ENCODE data around the gene COL23A1.

The COL23A1 gene

GRCh38 chr5:178360222-178360925, 229.8 kb downstream of the COL23A1 start:
- DNase-seq (ENCODE audit: low spot score): peak; percentile 73

- DNase-seq (ENCODE audit: low spot score): no peak
Observed at GRCh38 chr5:178359738-178360137, 230.5 kb downstream of the COL23A1 start.

GRCh38 chr5:178357678-178358077, 232.5 kb downstream of the COL23A1 start:
- DNase-seq (ENCODE audit: low spot score): no peak

- DNase-seq (ENCODE audit: low spot score): no peak
Observed at GRCh38 chr5:178357121-178357521, 233.1 kb downstream of the COL23A1 start.

- DNase-seq (ENCODE audit: low spot score): peak; percentile 37
Observed at GRCh38 chr5:178356431-178356872, 233.7 kb downstream of the COL23A1 start.

- no peak for DNase-seq (ENCODE audit: low spot score)
Observed at GRCh38 chr5:178355671-178356070, 234.5 kb downstream of the COL23A1 start.

- peak; percentile 42 for DNase-seq (ENCODE audit: low spot score)
Observed at GRCh38 chr5:178353461-178353860, 236.7 kb downstream of the COL23A1 start.

- no peak for DNase-seq (ENCODE audit: low spot score)
Observed at GRCh38 chr5:178352035-178352349, 238.2 kb downstream of the COL23A1 start.

- no peak for DNase-seq (ENCODE audit: low spot score)
Observed at GRCh38 chr5:178351221-178352034, 238.8 kb downstream of the COL23A1 start.

GRCh38 chr5:178350361-178351220, 239.6 kb downstream of the COL23A1 start:
- DNase-seq (ENCODE audit: low spot score): peak; percentile 69

GRCh38 chr5:178349625-178350353, 240.4 kb downstream of the COL23A1 start:
- no peak for DNase-seq (ENCODE audit: low spot score)

- peak; percentile 34 for DNase-seq (ENCODE audit: low spot score)
Observed at GRCh38 chr5:178349075-178349511, 241.1 kb downstream of the COL23A1 start.

GRCh38 chr5:178348356-178349074, 241.7 kb downstream of the COL23A1 start:
- no peak for DNase-seq (ENCODE audit: low spot score)

- no peak for DNase-seq (ENCODE audit: low spot score)
Observed at GRCh38 chr5:178347956-178348355, 242.2 kb downstream of the COL23A1 start.

- no peak for DNase-seq (ENCODE audit: low spot score)
Observed at GRCh38 chr5:178346607-178347334, 243.4 kb downstream of the COL23A1 start.

- no peak for DNase-seq (ENCODE audit: low spot score)
Observed at GRCh38 chr5:178343306-178343705, 246.9 kb downstream of the COL23A1 start.

- DNase-seq (ENCODE audit: low spot score): no peak
Observed at GRCh38 chr5:178341851-178342140, 248.4 kb downstream of the COL23A1 start.

- DNase-seq (ENCODE audit: low spot score): no peak
Observed at GRCh38 chr5:178341091-178341850, 248.9 kb downstream of the COL23A1 start.

- no peak for DNase-seq (ENCODE audit: low spot score)
Observed at GRCh38 chr5:178340637-178341036, 249.6 kb downstream of the COL23A1 start.

- DNase-seq (ENCODE audit: low spot score): no peak
Observed at GRCh38 chr5:178340187-178340586, 250.0 kb downstream of the COL23A1 start.
